CD14-positive monocyte (primary cell): ENCODE measurements around the gene SMPD3. TPM values are rescaled to one million over a fixed set of nuclear protein-coding genes. Genes with fewer than 3 reads are reported as not detected.

ENCODE experiments used
- DNase-seq, 3 donors: peaks; one replicate each; pipeline ENCODE4 v3.0.0-alpha.2; 2011 to 2022
- H2AFZ ChIP-seq: 2 replicates; pipeline ENCODE4 v1.6.0; 2012; ENCODE audit warnings: mild to moderate bottlenecking, low read depth, low read length, inconsistent platforms; ENCODE audit not compliant: insufficient read depth, poor library complexity, severe bottlenecking
- H3K27ac ChIP-seq, 2 donors: 1 replicate in 1 of 2; 2 replicates in 1 of 2; pipeline ENCODE4 v1.5.1; 2012 to 2013; ENCODE audit warnings: low read length in 2 of 2, control low read depth in 1 of 2, inconsistent platforms in 1 of 2, low read depth in 1 of 2, mild to moderate bottlenecking in 1 of 2
- H3K27me3 ChIP-seq, 2 donors: one replicate each; pipeline versions ENCODE4 v1.6.0 to v1.6.1; 2011 to 2013; ENCODE audit warnings: low read length in 2 of 2; ENCODE audit not compliant: control insufficient read depth in 2 of 2, insufficient read depth in 2 of 2
- H3K36me3 ChIP-seq, 2 donors: replicated peaks in 1 of 2; 1 replicate in 1 of 2; 2 replicates in 1 of 2; pipeline versions ENCODE4 v1.5.1 to v1.6.1; 2012 to 2013; ENCODE audit warnings: low read length in 2 of 2, control low read depth in 1 of 2, inconsistent platforms in 1 of 2, mild to moderate bottlenecking in 1 of 2; ENCODE audit not compliant: insufficient read depth in 2 of 2, control insufficient read depth in 1 of 2
- H3K4me1 ChIP-seq, 2 donors: 1 replicate in 1 of 2; 2 replicates in 1 of 2; pipeline versions ENCODE4 v1.5.1 to v1.6.1; 2012 to 2013; ENCODE audit warnings: low read length in 2 of 2, control low read depth in 1 of 2, inconsistent platforms in 1 of 2, mild to moderate bottlenecking in 1 of 2, moderate library complexity in 1 of 2; ENCODE audit not compliant: insufficient read depth in 2 of 2, control insufficient read depth in 1 of 2
- H3K4me2 ChIP-seq: replicated peaks from 2 replicates; pipeline ENCODE3; 2012; ENCODE audit warnings: low read length, moderate library complexity, mild to moderate bottlenecking; ENCODE audit not compliant: poor library complexity, severe bottlenecking; ENCODE audit errors: extremely low read depth
- H3K4me3 ChIP-seq, 3 experiments: fragments of 200-600 bp in 1 of 3; sonication (generic) in 1 of 3; replicated peaks in 1 of 3; 1 replicate in 2 of 3; 2 replicates in 1 of 3; pipeline ENCODE4 v1.5.1; 2011 to 2013; ENCODE audit warnings: low read length in 3 of 3, mild to moderate bottlenecking in 3 of 3, control low read depth in 2 of 3, low read depth in 2 of 3, inconsistent platforms in 1 of 3, moderate library complexity in 1 of 3
- H3K79me2 ChIP-seq: 2 replicates; pipeline ENCODE4 v1.6.0; 2012; ENCODE audit warnings: mild to moderate bottlenecking, control low read depth, inconsistent platforms, low read length, moderate library complexity; ENCODE audit not compliant: insufficient read depth
- H3K9ac ChIP-seq: 2 replicates; pipeline ENCODE4 v1.6.0; 2017; ENCODE audit warnings: low read length, mild to moderate bottlenecking; ENCODE audit not compliant: insufficient read depth, poor library complexity, severe bottlenecking
- H3K9me3 ChIP-seq, 2 donors: replicated peaks in 1 of 2; 1 replicate in 1 of 2; 2 replicates in 1 of 2; pipeline versions ENCODE4 v1.5.1 to v1.6.1; 2012 to 2013; ENCODE audit warnings: low read length in 2 of 2, control low read depth in 1 of 2; ENCODE audit not compliant: control insufficient read depth in 1 of 2, insufficient read depth in 1 of 2
- H4K20me1 ChIP-seq: 2 replicates; pipeline ENCODE4 v1.6.0; 2012; ENCODE audit warnings: mild to moderate bottlenecking, low read length, control low read depth, moderate library complexity; ENCODE audit not compliant: insufficient read depth
- H3K27ac Mint-ChIP-seq, 7 donors: one replicate each; pipeline ENCODE4 v1.8.0; 2020; ENCODE audit warnings: mild to moderate bottlenecking in 7 of 7, mixed read lengths in 7 of 7, moderate library complexity in 6 of 7, inconsistent platforms in 2 of 7
- H3K27me3 Mint-ChIP-seq, 3 donors: one replicate each; pipeline ENCODE4 v1.8.0; 2021 to 2022; ENCODE audit warnings: low read depth in 3 of 3, mild to moderate bottlenecking in 3 of 3, mixed read lengths in 3 of 3, moderate library complexity in 3 of 3, inconsistent platforms in 1 of 3
- H3K36me3 Mint-ChIP-seq, 2 donors: one replicate each; pipeline ENCODE4 v1.8.0; 2020; ENCODE audit warnings: mixed read lengths in 2 of 2, inconsistent platforms in 1 of 2, mild to moderate bottlenecking in 1 of 2
- H3K4me1 Mint-ChIP-seq: one replicate; pipeline ENCODE4 v1.8.0; 2020; ENCODE audit warnings: mild to moderate bottlenecking, mixed read lengths
- H3K4me3 Mint-ChIP-seq, 2 donors: one replicate each; pipeline ENCODE4 v1.8.0; 2020; ENCODE audit warnings: mild to moderate bottlenecking in 2 of 2, mixed read lengths in 2 of 2, moderate library complexity in 1 of 2
- H3K9me3 Mint-ChIP-seq, 7 donors: one replicate each; pipeline ENCODE4 v1.8.0; 2020 to 2022; ENCODE audit warnings: mixed read lengths in 7 of 7, mild to moderate bottlenecking in 6 of 7, moderate library complexity in 6 of 7, inconsistent platforms in 2 of 7
- WGBS: methylation state at CpG from one replicate; pipeline ENCODE4 v1.1.5; 2013; ENCODE audit warnings: missing lambda C conversion rate; ENCODE audit not compliant: insufficient coverage; 5-methylcytosine and 5-hydroxymethylcytosine counted together
- intact Hi-C, 2 donors: fragments of 100-400 bp; cut with micrococcal nuclease; formaldehyde crosslinking; loops; one replicate each; pipeline versions ENCODE4 v1.15.0 to v1.15.1; 2023
- polyA plus RNA-seq, 3 donors: library from polyadenylated mRNA; depleted of rRNA in 1 of 3; unstranded in 2 of 3; stranded (reverse) in 1 of 3; fragments of 300-500 nt in 2 of 3; fragments of >200 nt in 1 of 3; fragmentation: Illumina TruSeq in 2 of 3; gene quantifications; 1 replicate in 2 of 3; 2 replicates in 1 of 3; pipeline ENCODE4 v1.2.3, GENCODE V29; 2012 to 2021
- TF ChIP-seq, protein P1 (sequence below): fragments of 200-600 bp; IDR thresholded peaks from one replicate; pipeline ENCODE4 v1.8.0; 2022; ENCODE audit warnings: antibody characterized with exemption, mild to moderate bottlenecking

SMPD3 gene
- polyA plus RNA-seq, 3 donors, result 0.40 to 1.1 (median 0.51) TPM

DNA sequence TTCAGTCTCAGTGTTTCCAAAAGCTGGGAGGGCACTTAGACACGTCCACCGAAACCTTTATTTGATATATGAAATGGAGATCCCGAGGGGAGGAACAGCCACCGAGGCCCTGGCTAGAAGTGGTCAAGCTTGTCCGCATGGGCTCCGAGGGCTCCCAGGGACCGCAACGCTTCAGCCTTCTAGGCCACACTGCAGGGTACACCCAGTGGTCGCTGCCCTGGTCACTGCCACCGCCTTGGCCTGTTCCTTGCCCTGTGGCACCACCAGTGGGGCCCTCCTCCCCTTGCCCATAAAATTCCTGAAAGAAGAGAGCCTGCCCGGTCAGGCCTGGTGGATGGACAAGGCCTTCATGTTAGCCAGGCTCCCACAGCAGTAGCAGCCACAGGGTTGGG, 43.8 kb upstream of the SMPD3 start:
- intact Hi-C loops, result no loop called here
- H3K4me1 Mint-ChIP-seq, result peaks cover 2% of the 10 kb centered on the region
- Histone ChIP-seq H3K9ac (no peak overlapping the region), H3K27ac (no peak overlapping the region), H4K20me1 (no peaks in the 10 kb centered on the region), H2AFZ (no peak overlapping the region), H3K79me2 (no peaks in the 10 kb centered on the region), H3K4me1 (no peaks in the 10 kb centered on the region), H3K4me3 (no peak overlapping the region), H3K27me3 (no peaks in the 10 kb centered on the region), H3K4me2 (no peak overlapping the region), H3K36me3 (no peaks in the 10 kb centered on the region), H3K9me3 (peaks cover 0 to 7% of the 10 kb centered on the region in 2 donors)
- no peaks in the 10 kb centered on the region for H3K36me3 Mint-ChIP-seq
- no peak overlapping the region for H3K27ac Mint-ChIP-seq
- WGBS, result 89% methylated on average over 8 of the region's 11 CpGs
- TF ChIP-seq, protein P1, sequence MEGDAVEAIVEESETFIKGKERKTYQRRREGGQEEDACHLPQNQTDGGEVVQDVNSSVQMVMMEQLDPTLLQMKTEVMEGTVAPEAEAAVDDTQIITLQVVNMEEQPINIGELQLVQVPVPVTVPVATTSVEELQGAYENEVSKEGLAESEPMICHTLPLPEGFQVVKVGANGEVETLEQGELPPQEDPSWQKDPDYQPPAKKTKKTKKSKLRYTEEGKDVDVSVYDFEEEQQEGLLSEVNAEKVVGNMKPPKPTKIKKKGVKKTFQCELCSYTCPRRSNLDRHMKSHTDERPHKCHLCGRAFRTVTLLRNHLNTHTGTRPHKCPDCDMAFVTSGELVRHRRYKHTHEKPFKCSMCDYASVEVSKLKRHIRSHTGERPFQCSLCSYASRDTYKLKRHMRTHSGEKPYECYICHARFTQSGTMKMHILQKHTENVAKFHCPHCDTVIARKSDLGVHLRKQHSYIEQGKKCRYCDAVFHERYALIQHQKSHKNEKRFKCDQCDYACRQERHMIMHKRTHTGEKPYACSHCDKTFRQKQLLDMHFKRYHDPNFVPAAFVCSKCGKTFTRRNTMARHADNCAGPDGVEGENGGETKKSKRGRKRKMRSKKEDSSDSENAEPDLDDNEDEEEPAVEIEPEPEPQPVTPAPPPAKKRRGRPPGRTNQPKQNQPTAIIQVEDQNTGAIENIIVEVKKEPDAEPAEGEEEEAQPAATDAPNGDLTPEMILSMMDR, result no peak
- no peak for DNase-seq
- H3K9me3 Mint-ChIP-seq, result peaks cover 0 to 2% (median 0%) of the 10 kb centered on the region in 7 donors
- peaks cover under 1 to 3% (median 2%) of the 10 kb centered on the region in 3 donors for H3K27me3 Mint-ChIP-seq
- H3K4me3 Mint-ChIP-seq, result no peak overlapping the region

DNA sequence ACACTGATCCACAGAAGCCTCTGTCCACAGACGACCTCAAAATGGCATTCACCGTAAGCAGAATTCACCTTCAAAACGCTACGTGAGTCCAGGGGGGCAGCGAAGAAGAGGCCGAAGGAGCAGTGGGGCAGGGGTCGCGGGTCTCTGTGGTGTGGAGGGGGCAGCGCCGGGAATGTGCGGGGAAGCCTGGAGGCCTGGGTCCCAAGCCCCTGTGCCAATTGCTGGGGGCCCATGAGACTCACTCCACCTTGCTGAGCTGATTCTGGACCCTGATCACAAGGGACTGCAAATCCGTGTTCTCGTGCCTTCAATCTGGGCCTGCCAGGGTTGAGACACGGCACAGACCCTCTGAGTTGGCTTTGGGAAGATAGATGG, 43.3 kb upstream of the SMPD3 start:
- no peak for DNase-seq
- H3K4me1 Mint-ChIP-seq, result peaks cover 2% of the 10 kb centered on the region
- Histone ChIP-seq H3K36me3 (no peaks in the 10 kb centered on the region), H3K79me2 (no peaks in the 10 kb centered on the region), H2AFZ (no peak overlapping the region), H3K27me3 (no peaks in the 10 kb centered on the region), H3K4me3 (no peak overlapping the region), H3K4me2 (no peak overlapping the region), H3K9ac (no peak overlapping the region), H3K27ac (no peak overlapping the region), H3K9me3 (peaks cover 0 to 7% of the 10 kb centered on the region in 2 donors), H4K20me1 (no peaks in the 10 kb centered on the region), H3K4me1 (no peaks in the 10 kb centered on the region)
- H3K27ac Mint-ChIP-seq, result no peak overlapping the region
- peaks cover 3% of the 10 kb centered on the region in 3 donors for H3K27me3 Mint-ChIP-seq
- H3K9me3 Mint-ChIP-seq, result peaks cover 0 to 2% (median 0%) of the 10 kb centered on the region in 7 donors
- no peaks in the 10 kb centered on the region for H3K36me3 Mint-ChIP-seq
- WGBS, result 98% methylated on average over 11 of the region's 14 CpGs
- no peak overlapping the region for H3K4me3 Mint-ChIP-seq
- intact Hi-C loops, result no loop called here
- TF ChIP-seq, protein P1, result no peak
